G401 (cell line): ENCODE data around the gene PPP1R11. TPM values are rescaled to one million over a fixed set of nuclear protein-coding genes. Genes with fewer than 3 reads are reported as not detected.

Experiments
- DNase-seq: peaks from one replicate; pipeline ENCODE4 v3.0.0-alpha.2; 2015; ENCODE audit warnings: low spot score
- in situ Hi-C: cut with HindIII; loops from 2 replicates; pipeline ENCODE4 v1.10.0; 2016; ENCODE audit warnings: low sequenced_read_pairs, mixed read lengths
- total RNA-seq: library from RNA; depleted of rRNA; stranded (reverse); fragments of >200 nt; shearing (Covaris generic); gene quantifications from 2 replicates; pipeline ENCODE4 v1.2.3, GENCODE V29; 2014

Gene PPP1R11
- total RNA-seq, 1 experiment from 2014 or later, result 29.3 TPM

- no peak for DNase-seq
- in situ Hi-C loops, result no loop called here
Measured at GRCh38 chr6:30060606-30061091, 6.3 kb upstream of the PPP1R11 start.

- peak; percentile 98 for DNase-seq
- in situ Hi-C loops, result no loop called here
Measured at GRCh38 chr6:30061092-30061857, 5.7 kb upstream of the PPP1R11 start, which contains the start of gene POLR1H. Gene POLR1H, plus strand, starts transcription at chr6:30061265. Its CDS starts 260 bp downstream, at chr6:30061525.

GRCh38 chr6:30061858-30062458, 5.0 kb upstream of the PPP1R11 start:
- DNase-seq, result peak; percentile 34
- in situ Hi-C loops, result no loop called here

- in situ Hi-C loops, result no loop called here
- no peak for DNase-seq
Measured at GRCh38 chr6:30062471-30063178, 4.4 kb upstream of the PPP1R11 start.

- in situ Hi-C loops, result no loop called here
Measured at GRCh38 chr6:30063315-30063714, 3.7 kb upstream of the PPP1R11 start.

GRCh38 chr6:30066082-30066481, 916 bp upstream of the PPP1R11 start:
- DNase-seq, result no peak
- in situ Hi-C loops, result no loop called here

More at GRCh38 chr6:30063315-30063714, 3.7 kb upstream of the PPP1R11 start:
- no peak for DNase-seq

GRCh38 chr6:30067460-30068139, 602 bp downstream of the PPP1R11 start:
- in situ Hi-C loops, result no loop called here
- DNase-seq, result no peak

- DNase-seq, result no peak
- in situ Hi-C loops, result no loop called here
Measured at GRCh38 chr6:30071081-30071818, 4.3 kb downstream of the PPP1R11 start.

- no peak for DNase-seq
- in situ Hi-C loops, result no loop called here
Measured at GRCh38 chr6:30071858-30072257, 4.9 kb downstream of the PPP1R11 start.

GRCh38 chr6:30073489-30074235, 6.7 kb downstream of the PPP1R11 start:
- peak; percentile 2 for DNase-seq
- in situ Hi-C loops, result no loop called here

- DNase-seq, result no peak
- in situ Hi-C loops, result no loop called here
Measured at GRCh38 chr6:30074331-30075093, 7.5 kb downstream of the PPP1R11 start.

- in situ Hi-C loops, result no loop called here
Measured at GRCh38 chr6:30075094-30075789, 8.2 kb downstream of the PPP1R11 start, which contains the start of gene RNF39. Gene RNF39, minus strand, starts transcription at chr6:30075769. Its CDS starts 184 bp downstream, at chr6:30075585.

GRCh38 chr6:30075790-30076732, 9.1 kb downstream of the PPP1R11 start:
- no peak for DNase-seq
- in situ Hi-C loops, result no loop called here

More at GRCh38 chr6:30075094-30075789, 8.2 kb downstream of the PPP1R11 start, which contains the start of gene RNF39:
- no peak for DNase-seq

- in situ Hi-C loops, result no loop called here
- no peak for DNase-seq
Measured at GRCh38 chr6:30077218-30077617, 10.2 kb downstream of the PPP1R11 start.

GRCh38 chr6:30087876-30088275, 20.9 kb downstream of the PPP1R11 start:
- DNase-seq, result no peak
- in situ Hi-C loops, result no loop called here
